ENCODE measurements around the gene ADAM33.

DNA sequence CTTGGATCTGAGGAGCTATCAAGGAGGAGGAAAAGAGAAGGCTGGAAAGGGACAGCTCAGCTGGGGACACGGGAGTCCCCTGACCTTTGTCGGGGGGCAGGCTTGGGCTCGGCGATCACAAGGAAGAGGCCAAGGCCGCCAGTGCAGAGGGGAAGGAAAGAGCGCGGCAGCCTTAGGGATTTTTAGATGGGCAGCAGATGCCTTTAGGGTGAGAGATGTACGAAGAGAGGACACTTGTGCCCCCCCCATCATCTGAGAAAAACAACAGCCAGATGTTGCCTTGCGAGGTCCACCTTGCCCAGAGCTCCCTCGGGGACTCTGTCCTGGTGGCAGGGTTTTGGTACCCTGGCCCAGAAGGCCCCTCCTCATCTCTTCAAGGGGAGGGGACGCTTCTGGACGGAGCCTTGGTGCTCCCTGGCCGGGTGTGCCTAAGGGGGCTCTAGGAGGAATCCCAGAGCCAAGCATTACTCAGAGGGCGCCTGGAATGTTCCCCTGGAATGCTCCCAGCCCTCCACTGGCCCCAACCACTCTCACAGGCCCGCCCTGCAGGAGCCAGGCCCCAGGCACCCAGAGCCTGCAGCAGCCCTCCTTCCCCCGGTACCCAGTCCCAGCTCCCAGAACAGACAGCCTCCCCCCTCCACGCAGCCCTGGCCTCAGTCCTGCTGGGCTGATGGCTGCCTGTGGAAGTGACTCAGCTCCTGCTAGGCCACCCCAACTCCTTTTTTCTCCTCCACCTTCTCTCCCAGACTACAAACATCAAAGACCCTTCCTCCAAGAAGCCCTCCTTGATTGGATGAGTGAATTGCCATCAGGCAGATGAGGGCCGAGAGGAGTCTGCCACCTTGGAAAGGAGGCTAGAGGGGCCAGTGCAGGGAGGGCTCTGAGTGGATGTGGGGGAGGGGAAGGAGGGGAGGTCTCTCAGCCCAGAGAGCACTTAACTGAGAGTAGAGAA is 1.8 kb downstream of the ADAM33 start:
- TF ChIP-seq CTCF (conservative IDR thresholded peaks at IDR 0.05; ENCODE audit: low read depth, low read length) = no peak
- TF ChIP-seq EZH2 (IDR thresholded peaks at IDR 0.05; ENCODE audit: borderline replicate concordance, low read depth, low read length, poor library complexity, severe bottlenecking) = no peak

Measured in A673 (cell line).